OCI-LY3 (cell line): ENCODE data around the gene IBA57.

Source experiments
- EZH2phosphoT487 ChIP-seq: fragments of 200-600 bp; shearing (Covaris generic); IDR thresholded peaks from 2 replicates; pipeline ENCODE4 v1.6.1; 2018; ENCODE audit warnings: antibody characterized with exemption, mixed run types, low read depth
- TF ChIP-seq, protein P1 (sequence below): fragments of 200-600, 300-600 bp; sonication (generic); IDR thresholded peaks from 2 replicates; pipeline ENCODE4 v1.5.1; 2014; ENCODE audit warnings: antibody characterized with exemption, low read length, low read depth

GRCh38 chr1:228182296-228183030, 16.9 kb downstream of the IBA57 start:
- TF ChIP-seq, protein P1, sequence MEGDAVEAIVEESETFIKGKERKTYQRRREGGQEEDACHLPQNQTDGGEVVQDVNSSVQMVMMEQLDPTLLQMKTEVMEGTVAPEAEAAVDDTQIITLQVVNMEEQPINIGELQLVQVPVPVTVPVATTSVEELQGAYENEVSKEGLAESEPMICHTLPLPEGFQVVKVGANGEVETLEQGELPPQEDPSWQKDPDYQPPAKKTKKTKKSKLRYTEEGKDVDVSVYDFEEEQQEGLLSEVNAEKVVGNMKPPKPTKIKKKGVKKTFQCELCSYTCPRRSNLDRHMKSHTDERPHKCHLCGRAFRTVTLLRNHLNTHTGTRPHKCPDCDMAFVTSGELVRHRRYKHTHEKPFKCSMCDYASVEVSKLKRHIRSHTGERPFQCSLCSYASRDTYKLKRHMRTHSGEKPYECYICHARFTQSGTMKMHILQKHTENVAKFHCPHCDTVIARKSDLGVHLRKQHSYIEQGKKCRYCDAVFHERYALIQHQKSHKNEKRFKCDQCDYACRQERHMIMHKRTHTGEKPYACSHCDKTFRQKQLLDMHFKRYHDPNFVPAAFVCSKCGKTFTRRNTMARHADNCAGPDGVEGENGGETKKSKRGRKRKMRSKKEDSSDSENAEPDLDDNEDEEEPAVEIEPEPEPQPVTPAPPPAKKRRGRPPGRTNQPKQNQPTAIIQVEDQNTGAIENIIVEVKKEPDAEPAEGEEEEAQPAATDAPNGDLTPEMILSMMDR = no peak
- TF ChIP-seq EZH2phosphoT487 = no peak
